A204.1 (cell line): Measurements from ENCODE around the gene VDR.
"Not testable (repeated sequence)": the region's sequence is repeated elsewhere in the genome, so short reads cannot be mapped to it uniquely, and the experiment has no call there.

Experiments
- FAIRE-seq: peaks from 2 replicates; lab custom pipeline; 2012; peaks lifted over from hg19 to GRCh38; lab: Jason Lieb, UNC

Gene VDR

GRCh38 chr12:47846294-47846996, 58.3 kb downstream of the VDR start:
- FAIRE-seq = no peak

GRCh38 chr12:47845081-47845480, 59.7 kb downstream of the VDR start:
- FAIRE-seq = no peak

GRCh38 chr12:47844264-47845019, 60.4 kb downstream of the VDR start:
- FAIRE-seq = no peak

GRCh38 chr12:47843226-47843980, 61.4 kb downstream of the VDR start:
- no peak for FAIRE-seq

- FAIRE-seq = not testable (repeated sequence)
These were observed 62.3 kb downstream of the VDR start for GRCh38 chr12:47842543-47842942.

- no peak for FAIRE-seq
These were observed 62.9 kb downstream of the VDR start for GRCh38 chr12:47841910-47842309.

- FAIRE-seq = no peak
These were observed 63.3 kb downstream of the VDR start for GRCh38 chr12:47841501-47841900.

GRCh38 chr12:47840571-47840970, 64.2 kb downstream of the VDR start:
- no peak for FAIRE-seq

- no peak for FAIRE-seq
These were observed 65.4 kb downstream of the VDR start for GRCh38 chr12:47839214-47839876.

- FAIRE-seq = no peak
These were observed 66.4 kb downstream of the VDR start for GRCh38 chr12:47838286-47838931.

- FAIRE-seq = no peak
These were observed 67.3 kb downstream of the VDR start for GRCh38 chr12:47837190-47838171.

GRCh38 chr12:47835831-47836155, 69.0 kb downstream of the VDR start:
- FAIRE-seq = no peak

GRCh38 chr12:47835006-47835830, 69.6 kb downstream of the VDR start:
- FAIRE-seq = no peak

GRCh38 chr12:47834199-47834903, 70.4 kb downstream of the VDR start:
- FAIRE-seq = no peak

GRCh38 chr12:47833591-47834012, 71.2 kb downstream of the VDR start:
- no peak for FAIRE-seq

GRCh38 chr12:47832263-47832933, 72.4 kb downstream of the VDR start:
- FAIRE-seq = no peak

GRCh38 chr12:47829584-47829983, 75.2 kb downstream of the VDR start:
- no peak for FAIRE-seq

GRCh38 chr12:47828976-47829482, 75.8 kb downstream of the VDR start:
- no peak for FAIRE-seq
